HepG2 (cell line): Measurements from ENCODE around the gene RPS19BP1. TPM values are rescaled to one million over a fixed set of nuclear protein-coding genes. Genes with fewer than 3 reads are reported as not detected.

Experiments
- DZIP1 ChIP-seq: sonication (generic); formaldehyde crosslinking; IDR thresholded peaks from 2 replicates; pipeline ENCODE4 v1.5.0; 2020; ENCODE audit warnings: mild to moderate bottlenecking, missing genetic modification reagents
- MTERF4 ChIP-seq: sonication (generic); formaldehyde crosslinking; IDR thresholded peaks from 2 replicates; pipeline ENCODE4 v1.8.0; 2023; ENCODE audit warnings: mild to moderate bottlenecking, missing genetic modification reagents
- PAXIP1 ChIP-seq: sonication (generic); formaldehyde crosslinking; conservative IDR thresholded peaks from 2 replicates; pipeline ENCODE4 v1.4.0; 2020; ENCODE audit warnings: mild to moderate bottlenecking, missing genetic modification reagents, moderate library complexity
- POLR2G ChIP-seq: fragments of 200-400 bp; formaldehyde crosslinking; IDR thresholded peaks from 2 replicates; pipeline ENCODE4 v1.6.1; 2018; ENCODE audit warnings: mild to moderate bottlenecking, low read depth, low read length, moderate library complexity
- RAD51 ChIP-seq: fragments of 450-650 bp; IDR thresholded peaks from 2 replicates; pipeline ENCODE4 v1.6.1; 2016; ENCODE audit warnings: borderline replicate concordance
- SALL1 ChIP-seq: sonication (generic); formaldehyde crosslinking; IDR thresholded peaks from 2 replicates; pipeline ENCODE4 v1.8.0; 2022; ENCODE audit warnings: mild to moderate bottlenecking, missing genetic modification reagents
- SRSF1 ChIP-seq: fragments of 200-400 bp; formaldehyde crosslinking; optimal IDR thresholded peaks from 2 replicates; pipeline ENCODE3; 2017; ENCODE audit warnings: mild to moderate bottlenecking, low read depth, low read length, moderate library complexity
- TERF1 ChIP-seq: sonication (generic); formaldehyde crosslinking; IDR thresholded peaks from 2 replicates; pipeline ENCODE4 v1.8.0; 2022; ENCODE audit warnings: mild to moderate bottlenecking, missing genetic modification reagents, moderate library complexity
- THAP8 ChIP-seq: sonication (generic); formaldehyde crosslinking; IDR thresholded peaks from 2 replicates; pipeline ENCODE4 v1.5.1; 2020; ENCODE audit warnings: missing genetic modification reagents, mild to moderate bottlenecking, borderline replicate concordance
- ZBTB49 ChIP-seq: sonication (generic); formaldehyde crosslinking; IDR thresholded peaks from 2 replicates; pipeline ENCODE4 v1.4.0; 2020; ENCODE audit warnings: missing genetic modification reagents, borderline replicate concordance
- ZFAT ChIP-seq: sonication (generic); formaldehyde crosslinking; conservative IDR thresholded peaks from 2 replicates; pipeline ENCODE4 v1.8.1; 2023; ENCODE audit warnings: missing genetic modification reagents, inconsistent platforms
- ZKSCAN1 ChIP-seq: fragments of 150-350 bp; IDR thresholded peaks from 2 replicates; pipeline ENCODE4 v1.6.1; 2014; ENCODE audit warnings: low read length
- ZNF414 ChIP-seq: sonication (generic); formaldehyde crosslinking; IDR thresholded peaks from 2 replicates; pipeline ENCODE4 v1.5.0; 2020; ENCODE audit warnings: missing genetic modification reagents
- ZNF660 ChIP-seq: sonication (generic); formaldehyde crosslinking; IDR thresholded peaks from 2 replicates; pipeline ENCODE4 v1.5.1; 2020; ENCODE audit warnings: mild to moderate bottlenecking, low read depth, missing genetic modification reagents, borderline replicate concordance
- ZNF776 ChIP-seq: sonication (generic); formaldehyde crosslinking; IDR thresholded peaks from 2 replicates; pipeline ENCODE4 v1.4.0; 2020; ENCODE audit warnings: mild to moderate bottlenecking, missing genetic modification reagents
- polyA plus RNA-seq, 8 experiments: library from polyadenylated mRNA; depleted of rRNA in 3 of 8; stranded (reverse) in 7 of 8; unstranded in 1 of 8; fragments of >200 nt; fragmentation: Illumina TruSeq in 4 of 8; extraction: Trizol in 4 of 8; gene quantifications; 2 replicates each; pipeline versions ENCODE4 v1.2.1 to v1.2.3, GENCODE V29; 2011 to 2016; ENCODE audit warnings: low read depth in 4 of 8, missing spikeins in 1 of 8, mixed read lengths in 1 of 8; ENCODE audit not compliant: insufficient read depth in 1 of 8
- total RNA-seq, 5 experiments: library from RNA; depleted of rRNA; stranded (reverse); fragments of >200 nt; fragmentation: Illumina TruSeq; extraction: Trizol; gene quantifications; 2 replicates each; pipeline ENCODE4 v1.2.3, GENCODE V29; 2016; ENCODE audit warnings: low read depth in 1 of 5

Gene RPS19BP1
- total and polyA plus RNA-seq, 2 of the 13 experiments (the other 11 are each of a cell fraction or from before 2014, with no cell fraction given) = 44.3 to 81.3 TPM

- TF ChIP-seq ZFAT = no peak
- TF ChIP-seq THAP8 (CRISPR knock-in tag) = no peak
- no peak for TF ChIP-seq PAXIP1 (CRISPR knock-in tag)
- peak; percentile 31; the same call in 1 of the 2 replicates for TF ChIP-seq SALL1 (CRISPR knock-in tag)
- no peak for TF ChIP-seq ZKSCAN1
- no peak for TF ChIP-seq RAD51
- TF ChIP-seq POLR2G = 0 out of 2 replicates have a peak, but pooled peaks have one; percentile 31
- no peak for TF ChIP-seq ZNF776 (CRISPR knock-in tag)
- TF ChIP-seq ZNF660 (CRISPR knock-in tag) = no peak
- no peak for TF ChIP-seq TERF1 (CRISPR knock-in tag)
- no peak for TF ChIP-seq ZBTB49 (CRISPR knock-in tag)
- TF ChIP-seq MTERF4 (CRISPR knock-in tag) = no peak
- TF ChIP-seq DZIP1 (CRISPR knock-in tag) = no peak
- TF ChIP-seq ZNF414 (CRISPR knock-in tag) = no peak
- no peak for TF ChIP-seq SRSF1
These were observed 2.2 kb upstream of the RPS19BP1 start (continued) for GRCh38 chr22:39534591-39535356.
